COLO668 (cell line): Measurements from ENCODE around the gene NOS3.

ENCODE experiments used
- DNase-seq: peaks from one replicate; lab custom pipeline; 2025; ENCODE audit not compliant: unreplicated experiment; lab: John Stamatoyannopoulos, UW

The NOS3 gene

DNA sequence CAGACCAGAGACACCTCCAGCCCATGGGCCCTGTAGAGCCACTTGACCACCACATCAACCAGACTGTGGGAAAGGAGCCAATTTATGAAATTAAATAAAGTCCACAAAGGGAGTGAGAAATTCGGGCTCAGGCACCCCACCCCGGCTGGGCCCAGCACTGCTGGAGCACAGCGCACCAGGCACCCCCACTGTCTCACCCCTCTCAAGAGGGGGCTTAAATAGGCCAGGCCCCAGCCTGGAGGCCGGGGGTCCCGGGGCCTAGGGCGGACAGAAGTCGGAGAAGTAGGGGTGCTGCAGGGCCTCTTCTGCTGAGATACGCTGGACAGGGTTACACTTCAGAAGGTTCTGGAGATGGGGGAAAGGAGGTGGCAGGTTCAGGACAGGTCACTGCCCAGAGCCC, 62.9 kb downstream of the NOS3 start:
- DNase-seq: no peak

DNA sequence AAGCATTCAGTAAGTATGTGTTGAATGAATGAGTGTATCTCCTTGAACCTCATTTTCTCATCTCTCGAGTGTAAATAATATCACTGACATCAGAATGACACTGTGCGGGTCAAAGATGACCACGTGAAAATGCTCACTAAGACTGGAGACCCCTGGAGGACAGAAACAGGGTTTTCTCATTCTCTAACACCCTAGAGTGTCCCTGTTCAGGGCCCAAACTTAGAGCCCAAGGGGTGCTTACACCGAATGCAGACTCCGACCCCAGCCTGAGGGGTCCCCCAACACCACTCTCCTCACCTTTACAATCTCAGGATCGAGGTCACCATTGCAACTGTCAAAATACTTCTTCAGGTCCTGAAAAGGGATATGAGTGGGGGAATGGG, 65.5 kb downstream of the NOS3 start:
- no peak for DNase-seq

DNA sequence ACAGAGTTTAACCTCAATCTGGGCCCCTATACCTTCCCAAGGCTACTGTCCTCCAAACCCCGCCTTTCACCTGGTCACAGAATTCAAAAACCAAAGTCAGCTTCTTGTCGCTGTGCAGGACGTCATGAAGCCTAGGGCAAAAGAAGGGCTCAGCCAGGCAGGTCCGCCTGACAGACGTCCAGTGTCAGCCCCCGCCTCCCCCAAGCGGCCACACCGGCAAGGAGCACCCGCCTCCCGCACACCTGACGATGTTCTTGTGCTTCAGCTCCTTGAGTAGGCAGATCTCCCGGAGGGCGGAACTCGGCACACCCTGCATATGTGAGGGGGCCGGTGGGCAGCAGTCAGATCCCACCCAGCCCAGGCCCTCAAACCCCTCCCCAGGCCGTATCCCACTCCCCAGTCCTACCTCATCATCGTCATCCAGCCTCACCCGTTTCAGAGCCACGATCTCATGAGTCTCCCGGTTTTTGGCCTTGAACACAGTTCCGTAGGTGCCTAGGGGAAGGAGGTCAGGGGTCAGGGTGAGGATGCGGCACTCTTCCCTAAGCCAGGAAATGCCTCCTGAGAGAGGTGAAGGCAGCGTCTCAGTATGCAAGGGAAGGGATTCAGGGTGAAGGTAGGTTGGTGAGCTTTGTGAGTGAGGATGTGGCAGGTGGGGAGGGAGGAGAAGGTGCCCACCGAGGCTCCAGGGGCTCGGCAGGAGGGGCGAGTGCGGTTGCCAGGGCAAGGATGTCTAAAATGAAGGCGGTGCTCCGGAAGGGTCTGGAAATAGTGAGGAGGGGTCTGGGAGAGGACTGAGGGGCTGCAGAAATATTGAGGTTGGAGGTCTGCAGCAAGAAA, 66.1 kb downstream of the NOS3 start:
- no peak for DNase-seq

DNA sequence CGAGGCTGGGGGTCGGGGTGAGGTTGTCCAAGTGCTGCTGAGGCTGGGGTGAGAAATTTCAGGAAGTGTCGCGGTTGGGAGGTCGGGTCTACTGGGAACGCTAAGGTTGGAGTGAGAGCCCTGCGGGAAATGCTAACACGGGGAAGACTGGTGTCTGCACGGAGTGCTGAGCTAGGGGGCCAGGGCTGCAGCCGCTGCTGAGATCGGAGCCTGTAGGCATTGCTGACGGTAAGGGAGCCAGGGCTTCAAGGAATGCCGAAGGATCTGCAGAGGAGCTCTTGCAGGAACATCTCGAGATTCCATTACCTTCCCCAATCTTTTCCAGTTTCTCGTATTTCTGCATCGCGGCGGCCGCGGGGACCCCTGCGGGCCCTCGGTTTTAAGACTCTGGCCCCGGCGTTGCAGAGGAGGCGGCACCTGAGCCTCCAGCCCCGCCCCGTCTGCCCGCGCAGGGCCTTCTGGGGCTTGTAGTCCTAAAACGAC, 66.7 kb downstream of the NOS3 start, which contains the start of gene CDK5:
Gene CDK5, minus strand, starts transcription at position 392 of the 483 bp plus-strand sequence. Its CDS starts 49 bp downstream, at position 343.
- DNase-seq: no peak

DNA sequence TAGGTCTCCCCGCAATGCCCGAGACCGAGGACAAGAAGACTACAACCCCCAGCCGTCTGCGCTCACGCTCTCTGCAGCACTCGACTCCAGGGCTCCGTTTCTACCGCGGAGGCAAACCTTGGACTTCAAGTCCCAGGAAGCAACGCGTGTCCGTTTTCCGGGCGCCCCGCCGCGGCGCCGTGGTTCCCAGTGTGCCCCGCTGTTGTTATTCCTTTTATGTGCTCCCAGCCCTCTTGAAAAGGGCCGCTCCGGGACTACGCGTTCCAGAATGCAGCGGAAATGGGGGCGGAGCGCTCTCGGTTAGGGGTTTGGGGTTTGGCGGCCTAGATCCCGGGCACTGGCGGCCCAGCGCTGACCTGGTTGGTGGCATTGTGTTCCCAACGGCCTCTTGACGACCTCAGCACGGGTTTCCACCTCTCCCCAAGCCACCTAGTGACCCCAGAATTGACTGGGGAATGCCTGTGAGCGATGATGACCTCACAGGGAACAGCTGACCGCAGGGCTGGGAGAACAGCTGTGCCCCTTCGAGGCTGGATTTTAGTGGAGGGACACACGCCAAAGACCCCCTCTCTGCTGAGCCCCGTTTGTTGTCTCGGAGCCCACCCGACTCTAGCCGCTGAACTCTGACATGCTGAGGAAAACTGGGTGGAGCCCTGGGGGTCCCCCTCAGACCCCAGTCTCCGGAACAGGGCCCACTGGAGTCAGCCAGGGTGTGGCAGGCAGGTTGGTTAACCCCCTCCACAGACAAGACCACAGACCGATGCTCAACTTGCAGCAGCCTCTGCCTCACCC, 67.4 kb downstream of the NOS3 start:
- DNase-seq: peak; percentile 98

DNA sequence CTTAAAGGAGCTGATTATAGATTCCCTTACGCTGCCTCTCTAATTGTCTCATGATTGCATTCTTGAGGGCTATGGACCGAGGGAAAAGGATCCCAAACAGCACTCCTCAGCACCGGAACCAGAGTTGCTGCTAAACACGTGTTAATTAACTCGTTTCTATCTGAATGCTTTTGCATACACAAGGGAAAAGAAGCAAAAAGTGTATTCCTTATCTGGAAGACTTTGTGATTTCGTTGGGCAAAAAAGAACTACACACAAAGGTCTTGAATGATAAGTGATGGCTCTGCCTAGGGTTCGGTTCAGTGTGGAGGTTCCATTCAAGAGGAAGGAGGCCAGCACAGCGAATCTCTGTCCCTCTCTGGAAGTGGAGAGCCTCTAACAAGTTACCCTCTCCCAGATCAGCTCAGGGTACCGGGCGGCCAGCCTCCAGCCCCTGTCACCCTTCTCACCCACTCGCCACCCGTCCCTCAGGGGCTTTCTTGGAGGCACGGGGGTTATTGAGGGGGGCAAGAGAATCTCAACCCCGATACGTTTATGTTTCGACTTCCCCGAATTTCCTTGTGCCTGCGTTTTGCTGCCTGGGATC, 68.1 kb downstream of the NOS3 start:
- DNase-seq: peak; percentile 29

DNA sequence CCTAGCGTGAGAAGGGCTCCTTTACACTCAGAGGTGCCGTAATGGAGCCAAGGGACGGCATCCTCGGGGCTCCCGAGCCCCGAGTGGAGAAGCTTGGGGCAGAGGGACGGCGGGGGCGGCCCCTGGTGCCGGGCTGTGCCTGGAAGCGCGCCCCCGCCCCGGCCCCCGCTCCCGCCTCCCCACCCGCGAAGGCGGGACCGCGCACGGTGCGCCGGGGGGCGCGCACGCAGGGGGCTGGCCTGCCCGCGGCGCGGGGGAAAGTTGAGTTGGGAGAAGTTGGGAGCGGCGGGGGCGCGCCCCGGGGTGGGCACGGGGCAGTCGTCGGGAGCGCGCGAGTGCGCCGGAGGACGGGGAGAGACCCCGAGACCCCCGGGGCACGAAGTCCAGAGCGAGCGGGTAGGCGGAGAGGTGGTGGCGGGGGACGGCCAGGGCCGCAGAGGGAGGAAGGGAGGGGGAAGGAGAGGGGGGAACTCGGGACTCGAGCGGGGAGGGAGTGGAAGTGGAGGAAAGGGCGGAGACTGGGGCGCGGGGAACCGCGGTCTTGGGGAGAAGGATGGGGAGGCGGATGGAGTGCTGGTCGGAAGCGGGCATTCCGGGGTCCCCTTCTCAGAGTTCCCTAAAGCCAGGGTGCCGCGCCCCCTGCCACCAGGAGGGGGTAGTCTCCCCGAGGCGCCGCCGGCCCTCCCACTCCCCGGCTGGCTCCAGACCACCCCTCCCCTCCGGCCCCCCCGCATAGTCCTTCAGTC, 68.7 kb downstream of the NOS3 start, which contains the start of gene SLC4A2:
Gene SLC4A2, plus strand, starts transcription at position 223 of the 746 bp plus-strand sequence. CDS start 2,399 bp downstream, outside the sequence.
- peak; percentile 89 for DNase-seq

DNA sequence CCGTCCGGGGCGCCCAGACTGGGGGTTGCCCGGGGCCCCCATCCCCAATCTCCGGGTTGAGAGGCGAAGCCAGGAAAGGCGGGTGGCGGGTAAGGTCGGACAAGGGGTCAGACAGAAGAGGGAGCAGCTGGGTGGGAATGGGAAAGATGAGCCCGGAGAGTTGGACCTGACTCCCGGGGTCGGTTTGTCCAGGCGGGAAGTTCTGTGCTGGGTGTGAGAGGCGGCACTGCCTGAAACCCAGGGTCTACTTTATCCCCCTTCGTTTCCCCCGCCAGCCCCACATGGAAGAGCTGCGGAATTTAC, 69.2 kb downstream of the NOS3 start:
- DNase-seq: no peak

DNA sequence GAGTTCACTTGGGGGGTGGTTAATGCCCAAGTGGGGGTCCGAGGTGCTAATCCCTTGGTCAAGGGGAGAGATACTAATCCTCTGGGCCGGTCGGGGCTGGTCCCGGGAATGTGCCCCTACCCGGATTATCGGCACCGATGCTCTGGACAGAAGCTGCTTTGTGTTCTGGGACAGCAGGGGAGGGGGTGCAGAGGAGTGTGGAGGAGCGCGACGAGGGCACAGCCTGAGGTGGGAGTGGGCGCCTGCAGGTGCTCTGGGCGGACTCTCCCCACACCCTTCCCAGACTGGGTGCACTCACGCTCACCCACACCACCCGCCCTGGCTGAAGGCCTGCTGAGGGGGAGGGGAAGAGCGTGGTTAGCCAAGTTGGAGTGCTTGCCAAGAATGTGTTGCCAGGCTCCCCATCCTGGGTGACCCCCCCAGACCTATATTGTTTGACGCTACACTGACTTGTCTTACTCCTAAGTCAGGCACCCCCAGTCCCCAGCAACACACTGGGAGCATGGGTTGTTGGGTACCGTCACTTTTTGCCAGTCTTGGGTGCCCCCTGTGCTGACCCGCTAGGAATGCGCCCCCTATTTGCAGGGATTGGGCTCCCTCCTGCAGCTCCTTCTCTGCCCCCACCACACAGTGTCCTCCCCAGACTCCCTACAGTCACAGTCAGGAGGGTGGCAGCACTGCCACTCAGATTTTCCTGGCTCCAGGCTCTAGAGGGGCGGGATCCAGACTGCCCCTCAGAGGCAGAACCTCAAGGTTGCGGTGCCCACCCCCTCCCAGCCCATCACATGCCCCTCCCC, 69.8 kb downstream of the NOS3 start:
- DNase-seq: peak; percentile 49

DNA sequence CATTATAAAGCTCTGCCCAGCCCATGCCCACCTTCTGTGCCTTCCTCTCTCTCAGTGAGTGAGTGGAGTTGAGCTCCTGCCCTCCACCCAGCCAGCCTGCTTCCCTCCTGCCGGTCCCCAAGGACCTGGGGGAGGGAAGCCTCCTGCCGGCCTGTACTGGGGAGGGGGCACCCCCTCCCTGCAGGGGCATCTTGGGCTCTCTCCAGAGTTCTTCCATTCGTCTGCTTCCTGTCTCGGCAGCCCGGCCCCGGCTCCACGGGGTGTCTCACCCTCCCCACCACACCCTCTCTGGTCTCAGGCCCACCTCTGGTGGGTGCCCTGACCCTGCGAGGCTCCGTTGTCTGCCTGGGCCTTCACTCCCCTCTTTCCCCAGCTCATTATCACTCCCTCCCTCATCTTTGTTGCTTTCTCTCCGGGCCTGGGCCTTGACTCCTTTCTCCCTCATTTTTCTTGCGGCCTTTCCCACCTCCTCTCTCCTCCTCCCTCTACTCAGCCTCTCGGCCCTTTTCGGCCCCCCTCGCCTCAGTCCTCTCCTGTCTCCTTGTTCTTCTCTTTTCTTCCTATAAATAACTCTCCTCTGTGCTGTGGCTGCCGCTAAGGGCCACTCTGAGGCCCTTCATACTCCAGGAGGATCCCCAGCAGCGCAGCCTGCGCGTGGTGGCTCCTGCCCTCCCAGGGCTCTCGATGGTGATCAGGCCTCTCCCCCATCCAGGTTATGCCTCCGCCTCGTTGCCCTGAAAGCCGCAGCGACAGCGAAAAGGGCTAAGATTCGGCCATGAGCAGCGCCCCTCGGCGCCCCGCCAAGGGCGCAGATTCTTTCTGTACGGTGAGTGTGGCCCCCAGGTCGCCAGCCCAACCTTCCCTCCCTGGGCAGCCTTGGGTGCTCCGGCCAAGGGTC, 70.6 kb downstream of the NOS3 start:
- peak; percentile 24 for DNase-seq

DNA sequence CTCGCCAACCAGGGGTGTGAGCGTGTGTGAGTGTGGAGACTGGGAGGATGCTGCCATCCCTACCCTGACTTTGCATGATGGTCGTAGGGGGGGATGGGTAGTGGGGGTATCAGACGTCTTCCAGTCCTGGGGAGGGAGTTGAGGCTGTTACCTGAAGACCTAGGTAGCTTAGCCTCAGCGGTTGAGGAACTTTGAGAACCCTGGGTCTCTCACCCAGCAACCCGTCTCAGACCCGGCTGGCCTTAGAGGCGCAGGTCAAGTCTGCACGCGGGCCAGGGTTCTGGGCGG, 71.2 kb downstream of the NOS3 start:
- DNase-seq: no peak

DNA sequence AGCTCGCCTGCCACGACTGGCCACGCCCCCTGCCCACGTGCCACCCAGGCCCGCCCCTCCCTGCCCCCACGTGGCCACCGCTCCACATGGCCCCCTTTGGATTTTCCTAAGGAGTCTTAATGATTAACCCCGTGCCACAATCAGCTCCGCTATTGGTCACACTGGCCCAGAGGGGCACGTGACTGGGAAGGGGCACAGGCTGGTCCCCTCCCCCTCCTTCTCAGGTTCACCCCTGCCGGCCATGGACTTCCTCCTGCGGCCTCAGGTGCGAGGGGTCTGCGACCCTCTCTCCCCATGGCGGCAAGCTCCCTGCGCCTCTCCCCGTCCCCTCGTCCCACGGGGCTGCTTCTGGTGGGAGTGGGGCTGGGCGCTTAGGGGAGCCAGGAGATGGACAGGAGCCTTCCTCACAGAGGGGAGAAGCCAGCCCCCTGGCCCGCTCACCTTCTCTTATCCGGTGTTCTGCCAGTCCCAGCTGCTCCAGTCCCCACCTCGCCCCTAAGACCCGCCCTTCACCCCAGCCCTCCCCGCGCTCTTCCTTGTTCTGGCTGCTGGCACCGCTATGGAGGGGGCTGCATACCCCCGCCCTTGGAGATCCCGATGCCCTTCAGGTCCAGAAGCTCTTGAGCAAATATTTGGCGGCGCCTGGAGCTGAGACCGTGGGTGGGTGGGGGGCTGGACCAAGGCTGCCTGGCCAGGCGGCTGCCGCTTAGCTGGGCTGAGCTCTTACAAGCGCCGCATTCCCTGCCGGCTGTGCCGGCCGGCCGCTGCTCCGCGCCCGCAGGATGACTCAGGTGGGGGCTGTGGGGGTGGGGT, 71.8 kb downstream of the NOS3 start:
- peak; percentile 96 for DNase-seq

DNA sequence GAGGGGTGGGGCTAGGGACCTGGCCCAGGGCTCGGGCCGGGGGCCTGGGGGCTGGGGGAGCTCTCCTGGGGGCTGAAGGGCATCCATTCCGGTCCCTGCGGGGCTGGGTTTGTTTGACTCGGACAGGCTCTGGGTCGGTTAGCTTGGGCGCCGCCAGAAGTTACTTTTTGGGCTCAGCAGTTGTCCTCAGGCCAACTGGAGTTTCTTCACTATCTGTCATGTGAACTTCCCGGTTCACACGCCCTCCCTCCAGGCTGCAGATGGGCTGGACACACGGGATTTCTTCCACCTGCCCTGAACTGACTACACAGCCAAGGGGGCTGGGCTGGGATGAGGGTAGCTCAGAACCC, 72.4 kb downstream of the NOS3 start:
- peak; percentile 22 for DNase-seq
